ENCODE measurements around the gene IL20RA. TPM values are rescaled to one million over a fixed set of nuclear protein-coding genes. Genes with fewer than 3 reads are reported as not detected.

The IL20RA gene
- total RNA-seq, 1 experiment from 2014 or later: not detected

DNA sequence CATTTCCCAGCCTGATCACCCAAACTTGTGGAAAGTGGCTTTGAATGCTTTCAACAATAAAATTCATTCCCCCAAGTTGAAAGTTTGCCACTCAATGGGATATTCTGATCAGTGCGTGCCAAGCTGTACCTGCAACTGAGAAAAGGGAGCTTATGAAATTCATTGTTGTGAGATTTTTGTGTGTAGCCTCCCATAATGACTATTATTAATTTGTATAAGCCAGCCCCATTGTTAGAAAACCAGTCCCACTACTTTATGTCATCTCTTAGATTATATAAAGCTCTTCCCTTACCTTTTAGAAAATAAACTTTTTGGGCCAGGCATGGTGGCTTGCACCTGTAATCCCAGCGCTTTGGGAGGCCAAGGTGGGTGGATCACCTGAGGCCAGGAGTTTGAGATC, 15.9 kb downstream of the IL20RA start:
- H3K4me1 ChIP-seq (replicated peaks): no peaks in the 10 kb centered on the region
- no peak for DNase-seq (ENCODE audit: low read depth in 1 of 2, low spot score in 2 of 2)
- H3K4me3 ChIP-seq: no peak overlapping the region
- H3K9me3 ChIP-seq (replicated peaks): no peaks in the 10 kb centered on the region
- no peaks in the 10 kb centered on the region for H3K27me3 ChIP-seq (replicated peaks)
- no peak overlapping the region for H3K27ac ChIP-seq
- H3K36me3 ChIP-seq: no peaks in the 10 kb centered on the region

DNA sequence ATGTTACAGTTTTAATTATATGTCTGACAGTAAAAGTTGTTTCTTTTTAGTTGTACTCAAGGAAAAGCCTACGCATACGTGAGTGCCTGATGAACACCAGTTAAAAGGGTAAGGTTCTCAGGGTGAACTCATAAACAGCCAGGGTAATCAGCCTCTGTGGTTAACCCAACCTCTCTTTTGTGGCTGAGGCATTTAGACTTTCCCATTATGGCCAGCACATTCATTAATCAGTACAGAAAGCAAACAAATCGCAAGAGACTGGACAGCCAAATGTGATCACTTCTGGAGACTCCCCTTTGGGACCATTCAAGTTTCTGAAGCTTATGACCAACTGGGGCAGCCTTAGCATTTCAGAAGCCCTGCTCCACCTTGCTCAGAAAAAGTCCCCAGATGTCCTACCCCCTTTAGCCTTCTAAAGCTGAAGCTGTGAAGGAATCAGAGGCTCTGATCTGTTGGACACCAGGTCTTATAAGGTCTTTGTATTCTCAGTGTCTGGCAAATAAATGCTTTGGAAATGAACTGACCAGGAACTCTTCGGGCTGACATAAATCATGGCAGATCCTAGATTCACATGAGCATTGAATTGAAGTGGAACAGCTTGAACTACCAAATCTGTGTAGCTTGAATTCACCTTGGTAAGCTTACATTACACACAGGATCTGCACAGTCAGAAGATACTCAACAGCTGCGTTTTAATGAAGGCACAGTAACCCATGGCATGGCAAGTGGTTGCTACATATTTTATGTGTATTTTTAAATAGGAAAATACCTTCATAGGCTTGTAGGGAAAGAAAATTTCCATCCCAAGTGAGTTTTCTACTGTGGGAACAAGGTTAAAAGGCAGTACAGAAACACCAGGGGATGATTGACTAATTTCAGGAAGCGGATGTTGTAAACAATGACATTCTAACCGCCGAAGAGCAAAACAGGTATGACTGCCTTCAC, 18.7 kb downstream of the IL20RA start:
- H3K27me3 ChIP-seq (replicated peaks): no peaks in the 10 kb centered on the region
- no peaks in the 10 kb centered on the region for H3K36me3 ChIP-seq
- H3K9me3 ChIP-seq (replicated peaks): no peaks in the 10 kb centered on the region
- no peaks in the 10 kb centered on the region for H3K4me1 ChIP-seq (replicated peaks)
- no peak for DNase-seq (ENCODE audit: low read depth in 1 of 2, low spot score in 2 of 2)
- no peak overlapping the region for H3K27ac ChIP-seq
- no peak overlapping the region for H3K4me3 ChIP-seq

DNA sequence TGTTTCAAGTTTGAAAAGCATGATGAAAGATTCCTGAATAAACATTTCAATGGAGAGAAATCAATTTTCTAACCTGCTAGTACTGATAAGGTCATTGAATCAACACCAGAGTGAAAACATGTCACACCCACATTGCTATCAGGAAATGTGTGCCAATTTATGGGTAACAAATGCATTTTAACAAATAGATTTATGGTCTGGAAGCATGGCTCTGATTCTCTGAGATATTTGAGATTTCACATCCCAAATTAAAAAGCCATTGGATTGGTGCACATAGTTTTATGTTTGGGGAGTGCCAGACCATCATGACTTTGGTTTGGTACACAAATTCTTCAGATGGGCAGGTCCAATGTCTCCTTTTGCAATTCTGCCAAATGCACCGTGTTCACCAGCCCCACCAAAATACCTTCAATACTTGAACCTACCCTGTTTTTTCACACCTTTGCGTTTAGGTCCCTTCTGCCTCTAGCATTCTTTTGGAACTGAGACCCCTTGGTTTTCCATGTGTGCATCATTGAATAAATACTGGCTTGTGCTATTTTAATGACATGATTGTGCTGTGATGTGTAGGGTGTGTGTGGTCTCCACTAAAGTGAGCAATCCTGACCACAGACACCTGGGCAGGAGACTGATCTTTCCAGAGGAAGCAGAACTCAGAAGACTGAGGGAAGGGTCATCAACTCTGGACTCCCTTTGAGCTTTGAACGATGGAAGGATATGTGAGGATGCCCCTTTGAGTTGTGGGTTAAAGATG, 20.4 kb downstream of the IL20RA start:
- no peak for DNase-seq (ENCODE audit: low read depth in 1 of 2, low spot score in 2 of 2)
- Histone ChIP-seq H3K4me3 (no peak overlapping the region), H3K9me3 (replicated peaks) (no peaks in the 10 kb centered on the region), H3K27me3 (replicated peaks) (no peaks in the 10 kb centered on the region), H3K36me3 (no peaks in the 10 kb centered on the region), H3K27ac (no peak overlapping the region), H3K4me1 (replicated peaks) (no peaks in the 10 kb centered on the region)

DNA sequence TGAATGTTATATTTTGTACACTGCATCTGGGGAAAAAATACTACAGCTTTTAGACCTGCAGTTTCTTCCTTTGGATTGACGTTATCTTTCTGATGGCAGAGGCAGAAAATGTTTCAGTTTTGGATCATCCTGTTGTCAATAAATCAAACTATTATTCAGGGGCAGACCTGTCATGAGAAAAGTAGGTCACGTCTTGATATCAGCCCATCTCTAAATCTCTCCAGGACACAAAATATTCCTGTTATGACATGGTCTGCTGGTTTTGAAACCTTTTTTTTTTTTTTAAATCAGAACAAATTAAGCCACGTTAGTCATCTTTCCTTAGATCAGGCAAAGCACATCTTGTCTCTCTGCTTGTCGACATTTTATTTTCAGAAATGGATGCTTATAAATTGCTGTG, 24.0 kb downstream of the IL20RA start:
- Histone ChIP-seq H3K36me3 (no peaks in the 10 kb centered on the region), H3K9me3 (replicated peaks) (no peaks in the 10 kb centered on the region), H3K4me3 (no peak overlapping the region), H3K4me1 (replicated peaks) (no peaks in the 10 kb centered on the region), H3K27ac (no peak overlapping the region), H3K27me3 (replicated peaks) (no peaks in the 10 kb centered on the region)
- no peak for DNase-seq (ENCODE audit: low read depth in 1 of 2, low spot score in 2 of 2)

DNA sequence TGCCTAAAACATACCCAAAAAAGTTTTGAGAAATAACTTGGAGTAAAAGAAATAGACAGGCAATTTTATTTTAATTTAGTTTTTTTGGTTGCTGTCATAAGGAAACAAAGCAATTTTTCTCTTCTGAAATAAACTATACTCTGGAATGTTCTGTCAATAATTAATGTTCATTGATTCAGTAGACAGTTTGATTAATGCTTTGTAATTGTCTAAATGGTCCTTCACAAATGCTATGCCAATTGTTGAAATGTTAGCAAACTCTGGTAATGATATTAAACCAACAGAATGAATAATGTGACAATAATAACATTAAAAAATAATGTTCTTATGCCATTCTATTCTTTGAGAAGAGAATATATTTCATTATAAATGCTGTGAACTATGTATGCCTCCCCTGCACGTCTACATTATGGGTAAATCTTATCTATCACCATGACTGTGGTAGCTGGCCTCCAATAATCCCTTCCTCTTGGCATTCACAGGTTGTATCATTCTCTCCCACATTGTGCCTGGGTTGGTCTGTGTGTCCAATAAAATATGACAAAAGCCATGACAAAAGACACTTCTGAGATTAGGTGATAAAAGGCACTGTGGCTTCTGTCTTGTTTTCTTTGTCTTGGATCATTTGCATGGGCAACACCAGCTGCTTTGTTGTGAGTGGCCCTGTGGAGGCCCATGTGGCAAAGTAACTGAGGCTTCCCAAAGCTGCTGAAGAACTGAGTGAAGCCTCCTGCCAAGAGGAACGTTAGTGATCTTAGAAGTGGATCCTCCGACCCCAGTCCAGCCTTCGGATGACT, 25.1 kb downstream of the IL20RA start:
- DNase-seq (ENCODE audit: low read depth in 1 of 2, low spot score in 2 of 2): no peak
- Histone ChIP-seq H3K4me3 (no peak overlapping the region), H3K9me3 (replicated peaks) (no peaks in the 10 kb centered on the region), H3K27ac (no peak overlapping the region), H3K36me3 (no peaks in the 10 kb centered on the region), H3K27me3 (replicated peaks) (no peaks in the 10 kb centered on the region), H3K4me1 (replicated peaks) (no peaks in the 10 kb centered on the region)

DNA sequence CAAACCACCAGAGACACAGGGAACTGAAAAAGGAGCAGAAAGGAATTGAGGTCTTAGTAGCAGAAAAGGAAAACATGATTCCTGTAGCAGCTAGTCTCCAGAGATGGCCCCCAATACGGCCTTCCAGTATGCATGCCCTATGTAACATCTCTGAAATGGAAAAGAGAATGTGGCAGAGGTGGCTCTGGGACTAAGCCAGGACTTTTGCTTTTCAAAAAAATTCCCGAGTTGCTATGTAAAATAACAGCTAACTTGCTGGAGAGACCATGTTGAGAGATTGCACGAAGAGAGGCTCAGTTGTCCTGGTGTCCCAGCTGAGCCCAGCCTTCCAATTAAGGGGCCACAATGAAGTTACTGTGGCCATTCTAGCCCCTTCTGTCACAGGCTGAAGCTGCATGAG, 27.7 kb downstream of the IL20RA start:
- no peak overlapping the region for H3K4me3 ChIP-seq
- no peaks in the 10 kb centered on the region for H3K27me3 ChIP-seq (replicated peaks)
- H3K36me3 ChIP-seq: no peaks in the 10 kb centered on the region
- H3K9me3 ChIP-seq (replicated peaks): no peaks in the 10 kb centered on the region
- no peak overlapping the region for H3K27ac ChIP-seq
- no peak for DNase-seq (ENCODE audit: low read depth in 1 of 2, low spot score in 2 of 2)
- H3K4me1 ChIP-seq (replicated peaks): no peaks in the 10 kb centered on the region

DNA sequence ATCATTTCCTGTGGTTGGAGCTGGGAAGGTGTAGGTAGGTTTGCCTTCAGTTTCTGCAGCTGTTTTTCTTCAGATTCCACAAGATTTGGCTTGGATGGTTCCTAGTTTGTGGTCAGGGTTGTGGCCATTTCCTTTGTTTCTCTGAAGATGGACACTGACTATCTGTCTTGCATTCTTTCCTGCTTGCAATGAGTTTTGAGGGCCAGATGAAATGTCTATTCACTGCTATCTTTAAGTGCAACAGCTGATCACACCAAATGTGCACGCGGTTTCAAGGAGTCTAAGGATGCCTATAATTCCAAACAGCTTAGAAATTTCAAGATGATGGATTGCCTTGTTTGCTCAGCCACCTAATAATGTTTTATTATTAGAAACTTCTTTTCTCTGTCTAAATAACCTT, 28.4 kb downstream of the IL20RA start:
- no peak overlapping the region for H3K27ac ChIP-seq
- no peak for DNase-seq (ENCODE audit: low read depth in 1 of 2, low spot score in 2 of 2)
- no peaks in the 10 kb centered on the region for H3K4me1 ChIP-seq (replicated peaks)
- H3K27me3 ChIP-seq (replicated peaks): no peaks in the 10 kb centered on the region
- H3K4me3 ChIP-seq: no peak overlapping the region
- no peaks in the 10 kb centered on the region for H3K36me3 ChIP-seq
- no peaks in the 10 kb centered on the region for H3K9me3 ChIP-seq (replicated peaks)

DNA sequence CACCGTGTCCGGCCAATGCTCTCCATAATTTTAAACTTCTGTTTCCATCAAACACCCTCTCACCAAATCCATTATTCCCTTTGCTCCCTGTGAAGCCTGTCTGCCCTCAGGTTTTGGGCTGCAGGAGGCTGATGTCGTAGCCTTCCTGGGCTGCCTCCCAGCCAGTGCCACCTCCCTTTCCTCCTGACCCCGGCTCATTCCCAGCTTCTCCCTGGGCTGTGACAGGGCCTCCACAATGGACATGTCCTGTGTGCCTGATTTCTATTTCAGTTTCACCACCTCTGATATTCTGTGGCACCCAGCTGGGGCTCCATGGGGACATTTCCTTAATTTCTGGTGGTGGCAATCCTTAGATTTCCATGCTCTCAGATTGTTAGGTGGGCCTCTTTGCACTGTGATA, 28.8 kb downstream of the IL20RA start:
- Histone ChIP-seq H3K27ac (no peak overlapping the region), H3K4me3 (no peak overlapping the region), H3K36me3 (no peaks in the 10 kb centered on the region), H3K27me3 (replicated peaks) (no peaks in the 10 kb centered on the region), H3K4me1 (replicated peaks) (no peaks in the 10 kb centered on the region), H3K9me3 (replicated peaks) (no peaks in the 10 kb centered on the region)
- DNase-seq (ENCODE audit: low read depth in 1 of 2, low spot score in 2 of 2): no peak

DNA sequence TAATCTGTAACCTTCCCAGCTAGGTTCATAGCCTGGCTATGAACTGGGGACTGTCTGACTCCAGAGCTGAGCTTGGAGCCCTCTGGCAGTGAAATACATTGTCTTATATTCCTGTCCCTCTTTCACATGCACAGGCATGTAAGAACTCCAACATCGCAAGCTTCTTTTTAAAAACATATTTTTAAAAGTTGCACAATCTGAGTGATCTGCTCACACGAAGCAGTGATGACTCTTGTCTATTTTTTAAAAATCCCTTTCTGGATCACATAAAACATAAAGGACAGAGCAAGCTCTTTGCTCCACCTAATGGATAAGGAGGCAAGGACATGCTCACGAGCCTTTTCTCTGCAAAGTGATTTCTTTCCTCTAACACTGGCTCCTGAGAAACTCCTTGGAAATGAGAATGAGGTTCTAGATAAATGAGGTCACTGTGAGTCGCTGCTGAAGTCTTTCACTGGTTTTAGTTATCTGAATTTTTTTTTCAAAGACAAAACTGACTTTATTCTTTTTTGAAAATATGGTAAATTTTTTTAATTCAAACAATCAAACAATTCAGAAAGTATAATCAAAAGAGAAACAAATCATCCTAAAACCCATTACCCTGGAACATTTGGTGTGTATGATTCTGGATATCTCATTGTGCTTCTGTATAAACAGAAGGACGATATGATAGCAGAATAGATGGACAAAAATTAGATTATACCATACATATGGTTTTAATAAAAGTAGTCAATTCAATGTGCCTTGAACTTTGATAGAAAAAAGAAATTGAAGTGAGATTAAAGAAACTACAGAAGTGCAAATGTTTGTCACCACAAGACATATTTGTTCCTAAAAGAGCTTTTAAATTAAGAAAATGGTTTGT, 30.8 kb downstream of the IL20RA start:
- no peaks in the 10 kb centered on the region for H3K36me3 ChIP-seq
- no peaks in the 10 kb centered on the region for H3K9me3 ChIP-seq (replicated peaks)
- H3K4me1 ChIP-seq (replicated peaks): no peaks in the 10 kb centered on the region
- H3K27ac ChIP-seq: no peak overlapping the region
- no peak for DNase-seq (ENCODE audit: low read depth in 1 of 2, low spot score in 2 of 2)
- no peaks in the 10 kb centered on the region for H3K27me3 ChIP-seq (replicated peaks)
- H3K4me3 ChIP-seq: no peak overlapping the region

DNA sequence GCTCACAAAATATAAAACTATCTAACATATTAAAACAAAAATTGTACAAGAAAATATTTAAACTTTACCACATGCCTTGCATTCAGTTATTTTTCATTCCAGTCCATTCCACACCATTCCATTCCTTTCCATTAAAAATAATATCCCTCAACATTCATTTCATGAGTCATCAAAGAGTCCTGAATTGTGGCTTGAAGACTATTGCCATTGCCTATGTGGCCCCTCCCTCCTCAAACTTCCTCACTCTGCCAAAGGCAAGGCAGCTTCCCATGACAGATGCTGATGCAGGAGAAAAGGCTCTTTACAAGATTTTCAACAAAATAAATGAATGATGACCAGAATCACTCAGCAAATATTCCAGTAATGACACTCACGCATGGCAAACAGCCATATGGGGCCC, 31.7 kb downstream of the IL20RA start:
- Histone ChIP-seq H3K27me3 (replicated peaks) (no peaks in the 10 kb centered on the region), H3K4me3 (no peak overlapping the region), H3K4me1 (replicated peaks) (no peaks in the 10 kb centered on the region), H3K36me3 (no peaks in the 10 kb centered on the region), H3K9me3 (replicated peaks) (no peaks in the 10 kb centered on the region), H3K27ac (no peak overlapping the region)
- no peak for DNase-seq (ENCODE audit: low read depth in 1 of 2, low spot score in 2 of 2)

DNA sequence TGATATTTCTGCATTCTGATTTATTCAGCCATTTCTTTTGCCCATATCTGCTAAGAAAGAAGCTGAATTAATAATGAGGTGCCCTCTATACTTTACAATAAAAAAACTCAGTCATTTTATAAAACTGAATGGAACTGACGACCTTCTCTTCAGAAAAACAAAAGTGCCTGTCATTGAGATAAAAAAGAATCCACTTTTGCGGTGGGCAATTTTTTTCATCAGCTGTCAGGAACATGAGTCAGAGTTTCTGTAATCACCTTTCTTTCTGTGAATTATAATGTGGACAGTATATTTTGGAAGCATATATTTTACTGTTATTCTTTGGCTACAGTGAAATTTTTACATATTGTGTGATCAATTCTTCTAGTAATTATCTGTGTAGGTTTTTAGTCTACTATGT, 33.4 kb downstream of the IL20RA start:
- Histone ChIP-seq H3K27me3 (replicated peaks) (no peaks in the 10 kb centered on the region), H3K4me1 (replicated peaks) (no peaks in the 10 kb centered on the region), H3K36me3 (no peaks in the 10 kb centered on the region), H3K4me3 (no peak overlapping the region), H3K9me3 (replicated peaks) (no peaks in the 10 kb centered on the region), H3K27ac (no peak overlapping the region)
- no peak for DNase-seq (ENCODE audit: low read depth in 1 of 2, low spot score in 2 of 2)

DNA sequence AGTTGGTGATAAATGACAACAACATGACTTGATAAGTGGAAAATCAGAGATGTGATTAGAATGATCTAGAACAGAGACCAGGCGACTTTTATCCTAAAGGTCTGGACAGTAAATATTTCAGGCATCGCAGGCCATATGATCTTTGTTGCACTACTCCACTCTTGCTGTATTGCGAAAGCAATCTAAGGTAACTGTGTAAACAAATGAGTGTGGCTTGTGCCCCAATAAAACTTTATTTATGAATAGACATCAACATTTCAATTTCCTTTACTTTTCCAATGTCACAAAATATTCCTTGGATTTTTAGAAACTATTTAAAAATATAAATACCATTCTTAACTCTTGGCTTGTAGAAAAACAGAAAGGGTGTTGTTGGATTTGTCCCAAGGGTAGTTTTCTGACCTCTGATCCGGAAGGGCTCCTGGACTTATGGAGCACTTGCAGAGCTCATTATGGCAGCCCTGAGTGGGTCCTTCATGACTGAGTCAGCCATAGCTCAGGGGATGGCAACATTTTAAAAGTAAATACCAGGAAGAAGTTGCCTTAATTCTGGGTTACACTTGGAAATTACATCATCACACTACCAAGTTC, 34.5 kb downstream of the IL20RA start:
- no peaks in the 10 kb centered on the region for H3K27me3 ChIP-seq (replicated peaks)
- no peak overlapping the region for H3K27ac ChIP-seq
- H3K4me3 ChIP-seq: no peak overlapping the region
- no peaks in the 10 kb centered on the region for H3K4me1 ChIP-seq (replicated peaks)
- H3K9me3 ChIP-seq (replicated peaks): no peaks in the 10 kb centered on the region
- DNase-seq (ENCODE audit: low read depth in 1 of 2, low spot score in 2 of 2): no peak
- H3K36me3 ChIP-seq: no peaks in the 10 kb centered on the region

DNA sequence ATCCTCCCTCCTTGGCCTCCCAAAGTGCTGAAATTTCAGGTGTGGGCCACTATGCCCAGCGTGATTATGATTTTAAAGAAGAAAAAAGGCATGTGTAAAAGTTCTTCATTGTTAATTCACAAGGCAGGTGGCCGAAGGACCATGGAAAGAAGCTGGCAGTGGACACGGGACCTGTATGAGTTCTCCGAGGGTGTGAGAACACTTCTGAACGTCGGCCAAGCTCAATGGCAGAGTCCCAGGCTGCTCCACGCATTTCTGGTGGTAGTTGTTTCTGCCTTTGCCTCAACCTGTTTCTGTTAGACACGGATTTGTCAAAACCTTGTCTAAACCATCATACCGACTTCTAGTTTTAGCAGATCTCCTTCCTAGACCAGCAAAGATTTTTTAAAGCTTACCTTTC, 36.6 kb downstream of the IL20RA start:
- H3K27ac ChIP-seq: no peak overlapping the region
- H3K4me3 ChIP-seq: no peak overlapping the region
- H3K9me3 ChIP-seq (replicated peaks): no peaks in the 10 kb centered on the region
- H3K27me3 ChIP-seq (replicated peaks): no peaks in the 10 kb centered on the region
- no peaks in the 10 kb centered on the region for H3K4me1 ChIP-seq (replicated peaks)
- no peaks in the 10 kb centered on the region for H3K36me3 ChIP-seq
- no peak for DNase-seq (ENCODE audit: low read depth in 1 of 2, low spot score in 2 of 2)
